ENCODE data around the gene POTEB. TPM values are rescaled to one million over a fixed set of nuclear protein-coding genes. Genes with fewer than 3 reads are reported as not detected.
"Not testable (repeated sequence)": the region's sequence is repeated elsewhere in the genome, so short reads cannot be mapped to it uniquely, and the experiment has no call there.

The POTEB gene
- total RNA-seq (2014; rRNA removed; shearing (Covaris generic)) (not detected in 2 replicates), total RNA-seq (2022) (not detected in 2 replicates), Bru-seq, nascent RNA (not detected), BruChase-seq, experiment 1, labeled RNA remaining after a 6-hour chase (not detected), BruChase-seq, experiment 2, labeled RNA remaining after a 2-hour chase (not detected)
- long read RNA-seq: 0 reads

GRCh38 chr15:21877635-21878034 lies at the start of gene POTEB:
Gene POTEB, minus strand, starts transcription at chr15:21877735. Its CDS starts 489 bp downstream, at chr15:21877246.
- H3K27ac ChIP-seq (ENCODE audit: low read depth, low read length, poor library complexity, severe bottlenecking); POLR2A ChIA-PET; CTCF ChIA-PET (ENCODE audit: unreplicated experiment); H3K4me1 ChIP-seq (ENCODE audit: insufficient read depth, low read length, poor library complexity, severe bottlenecking); intact Hi-C loops (cut with micrococcal nuclease; ENCODE audit: unreplicated experiment); H4K20me1 ChIP-seq (ENCODE audit: insufficient read depth, low read length); DNase-seq (ENCODE audit: low spot score); H3K9me2 ChIP-seq (ENCODE audit: insufficient read depth, low read length); H3K36me3 ChIP-seq (ENCODE audit: insufficient read depth, low read length); H3K4me3 ChIP-seq (ENCODE audit: low read depth, low read length, poor library complexity, severe bottlenecking); BruUV-seq (replicated peaks); H3K4me2 ChIP-seq (ENCODE audit: low read length); H2AFZ ChIP-seq (ENCODE audit: low read length); H3K9me3 ChIP-seq (ENCODE audit: low read length); H3K79me2 ChIP-seq (ENCODE audit: insufficient read depth, low read depth, low read length): not testable (repeated sequence)

GRCh38 chr15:21890955-21891354 lies 13.4 kb upstream of the POTEB start:
- H4K20me1 ChIP-seq (ENCODE audit: insufficient read depth, low read length); DNase-seq (ENCODE audit: low spot score); H2AFZ ChIP-seq (ENCODE audit: low read length); H3K9me2 ChIP-seq (ENCODE audit: insufficient read depth, low read length); H3K4me3 ChIP-seq (ENCODE audit: low read depth, low read length, poor library complexity, severe bottlenecking); intact Hi-C loops (cut with micrococcal nuclease; ENCODE audit: unreplicated experiment); CTCF ChIA-PET (ENCODE audit: unreplicated experiment); BruUV-seq (replicated peaks); H3K4me2 ChIP-seq (ENCODE audit: low read length); H3K27ac ChIP-seq (ENCODE audit: low read depth, low read length, poor library complexity, severe bottlenecking); POLR2A ChIA-PET; H3K36me3 ChIP-seq (ENCODE audit: insufficient read depth, low read length); H3K9me3 ChIP-seq (ENCODE audit: low read length); H3K79me2 ChIP-seq (ENCODE audit: insufficient read depth, low read depth, low read length); H3K4me1 ChIP-seq (ENCODE audit: insufficient read depth, low read length, poor library complexity, severe bottlenecking): not testable (repeated sequence)

DNA sequence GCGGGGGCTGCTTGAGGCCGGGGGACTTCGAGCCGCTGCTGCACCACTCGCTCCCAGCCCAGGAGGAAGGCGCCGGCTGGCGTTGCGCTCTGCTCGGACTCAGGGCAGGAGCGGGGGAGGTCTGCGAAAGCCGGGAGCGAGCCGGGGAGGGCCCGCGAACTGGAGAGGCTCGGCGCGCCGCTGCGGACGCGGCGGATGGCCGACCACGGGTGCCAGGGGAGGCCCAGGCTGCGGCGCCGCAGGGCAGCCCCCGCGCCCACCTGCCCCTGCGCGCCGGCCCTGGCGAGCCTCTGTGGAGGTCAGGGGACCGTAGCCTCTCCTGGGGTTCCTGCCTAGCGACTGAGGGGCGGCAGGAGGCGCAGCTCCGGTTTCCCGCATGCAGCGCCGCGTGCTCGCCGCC lies 12.0 kb upstream of the POTEB start:
- H3K79me2 ChIP-seq (ENCODE audit: insufficient read depth, low read depth, low read length); H3K4me2 ChIP-seq (ENCODE audit: low read length); H3K36me3 ChIP-seq (ENCODE audit: insufficient read depth, low read length); DNase-seq (ENCODE audit: low spot score); BruUV-seq (replicated peaks); H3K4me3 ChIP-seq (ENCODE audit: low read depth, low read length, poor library complexity, severe bottlenecking); CTCF ChIA-PET (ENCODE audit: unreplicated experiment); H3K27ac ChIP-seq (ENCODE audit: low read depth, low read length, poor library complexity, severe bottlenecking); H3K9me2 ChIP-seq (ENCODE audit: insufficient read depth, low read length); POLR2A ChIA-PET; H4K20me1 ChIP-seq (ENCODE audit: insufficient read depth, low read length); H3K4me1 ChIP-seq (ENCODE audit: insufficient read depth, low read length, poor library complexity, severe bottlenecking); intact Hi-C loops (cut with micrococcal nuclease; ENCODE audit: unreplicated experiment); H3K9me3 ChIP-seq (ENCODE audit: low read length); H2AFZ ChIP-seq (ENCODE audit: low read length): not testable (repeated sequence)

DNA sequence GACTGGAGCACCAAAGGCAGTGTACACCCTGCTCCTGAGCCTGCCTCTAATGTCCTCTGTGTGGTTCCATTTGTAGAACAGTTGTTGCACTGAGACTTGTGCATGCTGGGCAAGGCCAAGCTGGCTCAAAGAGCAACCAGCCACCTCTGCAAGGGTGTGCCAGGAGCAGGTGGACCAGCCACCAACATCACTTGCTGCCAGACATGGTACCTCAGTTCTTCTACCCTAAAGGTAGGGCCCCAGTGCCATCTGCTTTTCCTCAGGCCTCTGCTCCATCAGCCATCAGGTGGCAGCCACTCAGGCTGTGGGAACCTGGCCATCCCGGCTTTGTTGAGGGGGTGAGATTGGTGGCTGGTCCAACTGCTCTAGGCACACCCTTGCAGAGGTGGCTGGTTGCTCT lies 38.7 kb downstream of the POTEB start:
- DNase-seq (ENCODE audit: low spot score); H3K79me2 ChIP-seq (ENCODE audit: insufficient read depth, low read depth, low read length); H3K27ac ChIP-seq (ENCODE audit: low read depth, low read length, poor library complexity, severe bottlenecking); intact Hi-C loops (cut with micrococcal nuclease; ENCODE audit: unreplicated experiment); H3K4me1 ChIP-seq (ENCODE audit: insufficient read depth, low read length, poor library complexity, severe bottlenecking); BruUV-seq (replicated peaks); H4K20me1 ChIP-seq (ENCODE audit: insufficient read depth, low read length); H3K9me3 ChIP-seq (ENCODE audit: low read length); H2AFZ ChIP-seq (ENCODE audit: low read length); POLR2A ChIA-PET; H3K36me3 ChIP-seq (ENCODE audit: insufficient read depth, low read length); H3K4me3 ChIP-seq (ENCODE audit: low read depth, low read length, poor library complexity, severe bottlenecking); CTCF ChIA-PET (ENCODE audit: unreplicated experiment); H3K4me2 ChIP-seq (ENCODE audit: low read length); H3K9me2 ChIP-seq (ENCODE audit: insufficient read depth, low read length): not testable (repeated sequence)

Small RNAs within 50 kb of the gene (microRNA-seq; reads per million reads assigned to microRNA genes)
- gene MIR3118-4 (ENCODE audit: borderline replicate concordance): not detected

Small RNAs within 50 kb of the gene (small RNA-seq; reads per million reads assigned to genes)
- gene MIR3118-4: not detected
- not detected for gene RNU6-631P

Other genes starting within 250 kb of the POTEB start
- gene OR4M2, start 202.8 kb upstream of the POTEB start, total RNA-seq (2014; rRNA removed; shearing (Covaris generic)): not detected in 2 replicates
- not detected in 2 replicates for gene OR4M2, start 202.8 kb upstream of the POTEB start, total RNA-seq (2022)